ENCODE measurements around the gene SH2D2A.

The SH2D2A gene

DNA sequence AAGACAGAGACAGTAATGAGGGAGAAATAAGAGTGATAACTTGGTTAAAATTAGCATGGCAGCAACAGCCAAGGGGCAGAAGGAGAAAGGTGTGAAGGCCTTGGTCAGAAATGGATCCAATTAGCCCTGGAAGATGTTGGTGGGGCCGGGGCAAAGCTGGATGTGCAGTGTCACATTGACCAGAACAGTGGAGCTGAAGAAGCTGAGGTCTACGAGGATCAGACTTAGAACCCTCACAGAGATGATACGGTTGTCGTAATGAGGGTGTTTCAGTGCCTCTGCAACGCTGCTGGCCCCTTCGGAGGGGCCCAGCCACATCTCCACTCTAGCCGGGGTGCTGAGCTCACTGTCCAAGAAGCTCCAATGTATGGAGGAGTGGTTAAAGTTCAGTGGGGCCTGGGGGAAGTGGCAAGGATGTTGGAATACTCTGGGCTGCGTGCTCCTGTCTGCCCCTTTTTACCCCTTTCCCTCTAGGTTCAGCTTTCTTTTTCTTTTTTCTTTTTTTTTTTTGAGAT, 14.2 kb downstream of the SH2D2A start:
- no peak for DNase-seq

DNA sequence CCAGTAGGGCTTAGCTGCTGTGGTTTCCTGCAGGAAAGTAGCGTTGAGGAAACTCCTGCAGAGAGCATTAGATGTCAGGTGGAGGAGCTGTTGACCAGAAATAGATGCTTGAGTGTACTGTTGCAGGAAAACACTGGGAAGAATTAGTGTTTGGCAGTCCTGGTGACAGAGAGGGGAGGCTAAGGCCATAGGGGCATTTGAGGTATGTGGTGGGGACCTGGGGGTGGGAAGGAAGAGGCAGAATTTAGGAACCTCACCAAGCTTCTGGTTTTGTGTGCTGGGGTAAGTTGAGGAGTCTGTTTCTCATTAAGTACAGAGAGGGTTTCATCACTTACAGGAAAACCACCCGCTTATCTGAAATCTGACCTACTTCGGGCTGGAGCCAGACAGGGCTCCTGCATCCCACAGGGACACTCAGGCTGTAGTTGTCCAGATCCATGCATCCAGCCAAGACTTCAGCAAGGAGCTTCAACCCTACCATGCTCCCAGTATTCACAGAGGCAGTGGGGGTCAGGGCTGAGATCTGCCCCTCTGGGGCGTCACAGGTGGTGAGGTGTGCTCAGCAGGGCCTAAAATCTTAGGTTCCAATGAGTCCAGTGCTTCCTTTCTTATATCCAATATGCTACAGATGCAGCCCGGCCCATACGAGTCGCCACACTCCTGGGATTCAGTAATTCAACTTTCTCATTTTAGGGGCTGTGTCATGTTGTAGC, 15.1 kb downstream of the SH2D2A start:
- DNase-seq = no peak

DNA sequence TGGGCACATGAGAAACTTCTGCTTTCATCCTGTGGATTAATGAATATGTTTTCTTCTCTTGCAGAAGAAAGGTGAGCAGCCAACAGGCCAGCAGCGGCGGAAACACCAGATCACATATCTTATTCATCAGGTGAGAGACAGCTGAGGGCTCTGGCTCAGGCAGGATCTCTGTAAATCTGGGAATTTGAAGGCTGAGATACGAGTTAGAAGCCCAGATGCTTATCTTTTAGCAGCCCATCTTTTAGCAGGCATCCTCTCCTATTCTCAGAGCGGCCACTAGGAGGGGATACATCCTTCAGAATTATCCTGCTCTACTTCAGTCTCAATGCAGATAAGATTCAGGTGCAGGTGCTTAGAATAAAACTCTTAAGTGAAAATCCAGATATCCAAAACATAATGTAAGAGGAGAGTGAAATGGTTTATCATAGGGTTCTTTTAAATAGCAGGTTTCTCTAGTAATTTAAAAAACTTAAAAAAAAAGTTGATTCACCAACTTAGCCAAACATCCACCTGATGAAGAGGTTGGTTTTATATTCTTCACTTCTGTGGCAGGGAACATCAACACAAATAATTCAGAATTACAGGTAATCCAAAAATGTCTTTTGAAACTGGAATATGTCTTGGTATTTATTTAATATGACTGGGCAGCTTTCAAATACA, 19.3 kb downstream of the SH2D2A start:
- DNase-seq = peak; percentile 47

DNA sequence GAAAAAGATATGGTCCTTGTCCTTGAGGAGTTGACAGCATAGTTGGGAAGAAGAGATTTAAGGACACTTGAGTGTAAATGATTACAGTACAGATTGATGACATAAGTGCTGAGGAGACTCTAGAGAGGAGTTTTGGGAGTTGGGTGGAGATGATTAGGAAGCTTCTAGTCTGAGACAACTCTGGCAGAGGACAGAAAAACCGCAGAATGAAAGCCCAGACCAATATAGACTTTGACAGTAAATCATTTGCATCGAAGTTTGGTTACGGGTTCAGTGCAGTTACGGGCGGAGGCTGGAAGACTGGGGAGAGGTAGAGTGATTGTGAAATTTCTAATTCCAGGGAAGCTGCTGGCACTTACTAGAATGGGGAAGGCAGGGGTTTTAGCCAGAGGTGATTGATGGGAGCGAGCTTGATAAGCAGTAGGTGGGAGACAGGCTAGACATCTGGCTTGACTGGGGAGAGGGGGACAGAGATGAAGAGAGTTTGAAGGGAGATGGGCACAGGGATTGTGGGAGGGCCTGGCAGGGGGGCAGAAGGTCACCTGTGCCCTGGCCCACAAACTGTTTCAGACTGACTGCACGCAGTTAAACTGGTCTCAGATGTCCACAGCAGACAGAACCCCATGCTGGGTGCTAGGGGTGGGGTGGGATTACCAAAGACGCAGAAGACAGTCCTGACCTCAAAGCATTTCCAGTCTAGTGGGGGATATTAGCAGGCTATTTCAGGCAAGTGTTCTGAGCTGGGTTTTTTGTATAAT, 20.1 kb downstream of the SH2D2A start:
- DNase-seq = no peak

DNA sequence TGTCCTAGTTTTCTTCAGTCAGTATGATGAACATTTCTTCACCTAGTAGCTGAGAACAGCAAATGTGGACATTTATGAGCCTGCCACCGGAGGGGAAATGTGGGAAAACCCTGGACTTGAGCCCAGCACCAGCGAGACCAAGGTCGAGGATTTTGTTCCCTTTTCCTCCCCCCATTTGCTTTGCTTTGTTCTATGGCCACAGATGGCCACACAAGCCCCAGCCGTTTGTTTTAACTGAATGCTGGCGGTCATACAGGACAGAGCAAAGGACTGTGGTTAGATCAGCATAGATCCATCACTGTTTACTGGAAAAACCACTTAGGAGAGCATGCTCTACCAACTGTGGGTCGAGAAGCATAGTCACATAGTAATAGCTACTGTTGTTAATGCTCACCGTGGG, 20.9 kb downstream of the SH2D2A start:
- no peak for DNase-seq

DNA sequence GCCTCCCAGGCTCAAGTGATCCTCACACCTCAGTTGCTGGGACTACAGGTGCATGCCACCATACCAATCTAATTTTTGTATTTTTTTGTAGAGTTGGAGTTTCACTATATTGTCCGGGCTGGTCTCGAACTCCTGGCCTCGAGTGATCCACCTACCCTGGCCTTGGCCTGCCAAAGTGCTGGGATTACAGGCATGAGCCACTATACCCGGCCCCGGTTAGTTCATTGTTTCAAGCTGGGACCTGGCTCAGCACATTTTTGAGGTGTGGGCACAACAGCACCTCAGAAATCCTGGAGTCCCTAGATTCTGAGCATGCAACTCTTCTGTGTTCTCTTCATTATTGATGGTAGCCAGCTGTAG, 21.3 kb downstream of the SH2D2A start:
- DNase-seq = no peak

DNA sequence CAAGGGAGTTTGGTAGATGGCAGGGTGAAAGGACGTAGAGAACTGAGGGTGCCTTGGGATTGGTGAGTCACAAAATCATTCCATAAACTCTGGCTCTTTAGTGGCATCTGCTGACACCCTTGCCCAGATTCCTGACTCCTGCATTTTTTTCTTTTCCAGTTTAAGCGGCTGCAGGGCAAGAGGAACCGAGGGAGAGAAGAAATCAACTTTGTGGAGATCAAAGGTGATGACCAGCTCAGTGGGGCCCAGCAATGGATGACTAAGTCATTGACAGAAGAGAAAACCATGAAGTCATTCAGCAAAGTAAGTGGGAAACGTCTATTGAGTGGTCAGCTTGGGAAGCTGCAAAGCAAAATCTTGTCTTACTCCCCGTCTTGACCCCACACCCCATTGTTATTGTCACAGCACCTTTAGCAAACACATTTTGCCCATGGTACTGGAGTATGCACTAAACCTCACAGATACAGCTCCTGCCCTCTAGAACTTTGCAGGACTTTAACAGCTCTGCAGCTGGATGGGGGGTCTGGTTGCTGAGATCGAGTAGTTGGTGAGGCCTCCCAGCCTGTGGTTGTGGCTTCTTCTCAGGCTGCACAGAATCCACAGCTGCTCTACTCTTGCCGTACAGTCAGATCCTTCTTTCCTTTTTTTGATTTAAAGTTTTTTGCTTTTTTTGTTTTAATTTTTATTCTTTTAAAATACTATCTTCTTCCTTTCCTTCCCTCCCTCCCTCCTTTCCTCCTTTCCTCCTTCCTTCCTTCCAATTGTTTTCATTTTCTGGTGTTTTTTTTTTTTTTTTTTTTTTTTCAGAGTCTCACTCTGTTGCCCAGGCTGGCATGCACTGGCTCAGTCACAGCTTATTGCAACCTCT, 21.9 kb downstream of the SH2D2A start:
- DNase-seq = no peak

DNA sequence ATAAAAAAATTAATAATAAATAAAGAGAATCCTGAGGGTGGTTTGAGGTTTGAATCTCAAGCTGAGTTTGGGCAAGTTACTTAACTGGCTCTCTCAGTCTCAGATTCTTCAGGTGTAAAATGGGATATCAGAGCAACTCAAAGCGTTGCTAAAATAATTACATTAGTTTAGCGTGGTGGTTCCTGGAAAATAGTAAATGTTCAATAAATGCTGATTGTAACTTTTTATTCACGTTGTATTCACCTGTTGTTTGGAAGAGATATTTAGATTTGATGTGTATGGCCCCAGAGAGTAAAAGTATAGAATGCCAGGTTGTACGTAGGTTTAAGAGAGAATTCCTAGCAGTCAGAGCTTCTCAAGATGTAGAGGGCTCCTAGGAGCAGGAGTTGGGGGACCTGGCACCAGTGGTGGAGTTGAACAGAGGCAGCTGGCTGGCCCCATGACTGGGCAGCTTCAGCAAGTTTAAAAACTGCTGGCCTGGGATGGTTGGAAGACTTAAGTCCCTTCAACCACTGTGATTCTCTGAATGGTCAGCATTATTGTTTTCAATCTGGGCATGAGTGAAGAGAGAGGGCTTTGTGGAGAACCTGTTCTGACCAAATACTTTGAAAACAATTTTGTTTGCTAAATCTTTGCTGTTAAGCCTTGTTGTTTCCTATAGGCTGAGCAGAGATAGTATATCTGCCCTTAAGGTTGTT, 26.9 kb downstream of the SH2D2A start:
- no peak for DNase-seq

DNA sequence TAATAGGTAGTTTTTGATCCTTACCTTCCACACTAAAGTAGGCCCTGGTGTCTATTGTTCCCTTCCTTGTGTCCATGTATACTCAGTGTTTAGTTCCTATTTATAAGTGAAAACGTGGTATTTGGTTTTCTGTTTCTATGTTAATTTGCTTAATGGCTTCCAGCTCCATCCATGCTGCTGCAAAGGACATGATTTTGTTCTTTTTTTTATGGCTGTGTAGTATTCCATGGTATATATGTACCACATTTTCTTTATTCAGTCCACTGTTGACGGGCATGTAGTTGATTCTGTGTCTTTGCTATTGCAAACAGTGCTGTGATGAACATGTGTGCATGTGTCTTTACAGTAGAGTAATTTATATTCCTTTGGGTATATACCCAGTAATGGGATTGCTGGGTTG, 28.5 kb downstream of the SH2D2A start:
- DNase-seq = no peak

DNA sequence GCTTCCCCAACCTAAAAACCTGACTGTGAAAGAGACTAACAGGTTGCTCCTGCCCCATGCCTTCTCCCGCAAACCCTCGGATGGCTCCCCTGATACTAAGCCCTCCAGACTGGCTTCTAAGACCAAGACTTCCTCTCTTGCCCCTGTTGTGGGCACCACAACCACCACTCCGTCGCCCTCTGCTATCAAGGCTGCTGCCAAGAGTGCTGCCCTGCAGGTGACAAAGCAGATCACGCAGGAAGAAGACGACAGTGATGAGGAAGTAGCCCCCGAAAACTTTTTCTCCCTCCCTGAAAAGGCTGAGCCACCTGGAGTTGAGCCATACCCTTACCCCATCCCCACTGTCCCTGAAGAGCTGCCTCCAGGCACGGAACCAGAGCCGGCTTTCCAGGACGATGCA, 30.0 kb downstream of the SH2D2A start:
- DNase-seq = no peak

DNA sequence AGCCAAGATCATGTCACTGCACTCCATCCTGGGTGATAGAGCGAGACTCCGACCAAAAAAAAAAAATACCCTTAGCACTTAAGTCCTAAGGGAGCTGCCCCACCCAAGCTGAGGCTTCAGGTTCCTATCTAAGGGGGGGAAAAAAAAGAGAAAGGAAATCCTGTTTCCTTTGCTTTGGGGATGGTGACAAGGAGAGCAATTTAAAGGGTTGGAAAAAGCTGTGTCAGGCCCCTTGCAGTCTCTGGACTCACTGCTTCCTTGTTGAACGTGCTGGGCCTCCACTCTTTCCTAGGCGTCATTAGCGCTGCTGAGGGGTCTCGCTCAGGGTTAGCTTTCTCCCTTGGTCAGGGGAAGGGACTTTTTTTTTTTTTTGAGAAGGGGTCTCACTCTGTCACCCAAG, 31.2 kb downstream of the SH2D2A start:
- DNase-seq = no peak

DNA sequence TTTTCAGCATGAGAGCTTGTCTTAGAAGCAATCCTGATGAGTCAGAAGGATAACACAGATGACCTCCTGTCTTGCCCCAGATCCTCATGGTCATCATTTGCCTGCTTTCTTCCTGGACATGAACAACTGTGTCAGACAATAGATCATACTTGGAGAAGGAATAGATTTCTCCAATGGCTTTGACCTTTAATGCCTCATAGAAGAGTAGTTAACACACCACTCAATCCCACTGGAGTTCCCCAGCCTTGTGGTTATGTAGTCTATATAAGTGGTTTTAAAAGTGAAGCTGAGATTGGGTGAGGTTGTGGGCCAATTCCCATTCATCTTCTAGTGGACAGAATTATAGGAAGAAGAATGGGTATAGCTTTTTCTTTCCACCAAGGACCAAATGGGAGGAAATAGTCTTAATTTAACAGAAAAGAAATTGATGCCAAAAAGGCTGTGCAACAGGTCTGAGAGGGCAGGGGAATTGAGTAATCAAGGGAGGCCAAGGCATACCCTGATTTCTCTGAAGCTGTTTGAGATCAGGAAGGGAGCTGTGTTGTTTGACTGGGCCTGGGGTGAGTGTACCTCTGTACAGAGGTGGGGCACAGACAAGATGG, 35.0 kb downstream of the SH2D2A start:
- DNase-seq = no peak

DNA sequence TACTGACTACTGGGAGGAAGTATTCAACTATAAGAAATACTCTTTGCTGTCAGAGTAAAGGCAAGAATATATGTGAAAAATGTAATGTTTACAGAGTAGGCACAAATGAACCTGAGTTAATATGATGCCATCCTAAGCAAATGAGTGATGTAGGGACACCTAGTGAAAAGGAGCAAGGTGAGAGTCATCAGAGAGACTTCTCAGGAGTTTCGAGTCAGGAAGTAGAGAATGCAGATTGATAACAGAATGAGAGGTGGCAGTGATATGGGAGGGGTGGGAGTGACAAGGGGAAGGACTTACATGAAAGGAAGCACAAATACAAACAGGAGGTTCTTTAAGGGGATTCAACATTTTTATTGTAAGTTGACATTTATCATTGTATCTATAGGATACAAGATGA, 39.1 kb downstream of the SH2D2A start:
- DNase-seq = no peak

DNA sequence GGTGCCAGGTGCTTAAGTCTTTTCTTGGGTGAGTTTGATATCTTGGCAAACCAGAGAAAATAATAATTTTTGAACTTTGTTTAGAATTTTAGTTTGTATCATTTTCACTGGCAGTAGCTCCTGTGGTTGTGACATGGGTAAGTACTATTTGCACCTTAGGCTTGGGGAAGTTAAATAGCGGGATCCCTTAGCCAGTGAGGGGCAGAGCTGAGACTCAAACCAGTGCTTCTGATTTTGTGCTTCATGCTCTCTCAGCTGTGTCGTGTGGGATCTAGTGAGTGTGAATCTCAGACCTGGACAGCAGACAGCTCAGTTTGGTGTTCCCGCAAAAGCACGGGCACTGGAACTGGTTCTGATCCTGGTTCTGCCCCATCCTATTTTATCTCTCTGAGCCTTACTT, 39.7 kb downstream of the SH2D2A start:
- no peak for DNase-seq

DNA sequence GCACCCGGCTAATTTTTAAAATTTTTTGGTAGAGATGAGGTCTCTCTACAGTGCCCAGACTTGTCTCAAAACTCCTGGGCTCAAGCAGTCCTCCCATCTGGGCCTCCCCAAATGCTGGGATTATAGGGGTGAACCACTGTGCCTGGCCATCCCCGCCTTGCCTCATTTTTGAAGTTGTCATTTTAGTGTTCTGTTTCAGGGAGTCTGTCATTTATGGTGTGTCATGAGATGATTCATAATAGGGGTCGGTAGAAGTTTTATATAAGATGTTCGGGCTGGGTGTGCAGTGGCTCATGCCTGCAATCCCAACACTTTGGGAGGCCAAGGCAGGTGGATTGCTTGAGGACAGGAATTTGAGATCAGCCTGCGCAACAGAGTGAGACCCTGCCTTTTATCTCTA, 40.8 kb downstream of the SH2D2A start:
- no peak for DNase-seq

DNA sequence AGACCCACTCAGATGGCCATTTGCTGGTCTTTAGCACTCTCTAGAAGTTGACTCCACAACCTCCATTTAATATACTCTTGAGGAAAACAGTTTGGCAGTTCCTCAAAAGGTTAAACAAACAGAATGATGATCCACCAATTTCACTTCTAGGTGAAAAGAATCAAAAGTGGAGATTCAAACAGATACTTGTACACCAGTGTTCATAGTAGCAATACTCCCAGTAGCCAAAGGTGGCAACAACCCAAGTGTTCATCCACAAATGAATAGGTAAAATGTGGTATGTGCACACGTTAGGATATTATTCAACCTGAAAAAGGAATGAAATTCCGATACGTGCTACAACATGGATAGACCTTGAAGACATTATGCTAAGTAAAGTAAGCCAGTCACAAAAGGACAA, 43.0 kb downstream of the SH2D2A start:
- DNase-seq = no peak

DNA sequence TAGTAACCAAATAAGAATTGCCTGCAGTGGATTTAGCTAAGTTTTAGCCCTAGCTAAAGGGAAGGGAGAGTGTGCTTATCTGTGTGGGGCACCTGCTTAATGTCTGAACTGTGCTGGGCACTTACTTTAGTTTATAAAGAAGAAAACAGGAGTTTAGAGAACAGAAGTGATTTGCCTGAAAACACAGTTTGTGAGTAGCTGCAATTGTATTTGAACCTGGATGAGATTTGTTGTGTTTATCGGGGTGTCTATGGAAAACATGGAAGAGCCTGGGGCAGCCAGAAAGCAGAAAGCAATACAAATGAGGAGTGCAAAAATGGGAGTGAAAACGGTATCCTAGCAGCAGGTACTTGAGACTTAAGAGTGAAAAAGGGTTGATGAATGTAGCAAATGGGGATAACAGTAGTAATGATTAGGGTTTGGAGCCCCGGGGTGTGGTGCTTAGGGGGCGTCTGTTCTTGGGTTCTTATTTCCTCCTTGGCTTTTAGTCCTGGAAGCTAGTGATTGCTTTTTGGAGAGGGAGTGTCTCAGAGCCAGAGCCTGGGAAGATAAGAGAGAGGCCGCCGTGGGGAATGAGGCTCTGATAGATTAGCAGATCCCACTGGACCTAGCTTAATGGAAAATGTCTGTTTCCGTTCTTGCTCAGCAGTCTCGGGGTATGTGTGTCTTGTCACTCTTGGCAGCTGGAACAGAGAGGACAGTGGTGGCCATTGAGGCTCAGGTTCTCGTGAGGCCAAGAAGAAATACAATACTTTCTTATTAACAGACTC, 43.7 kb downstream of the SH2D2A start:
- DNase-seq = no peak

DNA sequence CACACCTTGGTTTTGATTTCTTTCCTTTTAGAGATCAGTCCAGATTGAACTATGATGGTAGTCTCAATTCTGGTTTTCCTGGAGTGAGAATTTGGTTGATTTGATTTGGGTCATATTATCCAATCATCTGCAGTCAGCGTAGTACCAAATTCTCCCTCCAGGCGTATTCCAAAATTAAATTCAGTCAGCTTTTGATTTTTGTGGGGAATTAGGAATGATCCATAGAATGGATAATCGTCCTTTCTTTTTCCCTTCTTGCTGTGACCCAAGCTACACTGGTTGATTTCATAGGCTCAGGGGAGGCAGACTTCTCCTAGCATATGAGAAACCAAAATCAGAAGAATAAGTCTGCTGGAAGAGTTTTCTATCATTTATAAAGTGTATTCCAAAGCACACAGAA, 44.4 kb downstream of the SH2D2A start:
- DNase-seq = no peak

DNA sequence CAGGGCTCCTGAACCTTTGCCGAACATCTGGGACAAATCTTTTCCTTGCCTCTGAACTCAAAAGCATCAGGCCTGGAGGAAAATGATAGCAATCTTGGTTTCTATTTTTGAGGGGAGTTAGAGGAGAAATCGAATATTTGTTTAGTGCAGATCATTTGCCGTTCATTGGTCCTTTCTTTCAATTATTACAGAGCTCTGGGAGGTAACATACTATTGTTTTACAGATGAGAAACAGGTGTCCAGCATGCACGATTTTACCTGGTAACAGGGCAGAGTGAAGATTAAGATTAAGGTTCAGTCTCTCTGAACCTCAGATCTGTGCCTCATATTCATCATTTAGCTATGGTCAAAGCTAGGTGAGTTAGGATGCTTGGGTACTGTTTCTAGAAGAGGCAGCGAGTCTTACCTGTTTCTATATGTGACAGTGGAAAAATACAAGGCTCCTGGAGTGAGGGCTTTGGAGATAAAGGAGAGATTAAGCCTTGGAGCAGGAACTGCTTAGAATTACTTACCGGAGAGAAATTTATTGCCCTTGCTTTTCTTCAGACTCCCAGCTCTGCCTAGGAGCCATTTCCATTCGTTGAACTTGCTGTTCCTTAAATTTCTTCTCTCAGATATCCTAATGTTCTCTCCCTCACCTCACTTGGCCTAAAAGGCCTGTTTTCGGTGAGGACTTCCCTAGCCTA, 47.9 kb downstream of the SH2D2A start:
- DNase-seq = no peak

DNA sequence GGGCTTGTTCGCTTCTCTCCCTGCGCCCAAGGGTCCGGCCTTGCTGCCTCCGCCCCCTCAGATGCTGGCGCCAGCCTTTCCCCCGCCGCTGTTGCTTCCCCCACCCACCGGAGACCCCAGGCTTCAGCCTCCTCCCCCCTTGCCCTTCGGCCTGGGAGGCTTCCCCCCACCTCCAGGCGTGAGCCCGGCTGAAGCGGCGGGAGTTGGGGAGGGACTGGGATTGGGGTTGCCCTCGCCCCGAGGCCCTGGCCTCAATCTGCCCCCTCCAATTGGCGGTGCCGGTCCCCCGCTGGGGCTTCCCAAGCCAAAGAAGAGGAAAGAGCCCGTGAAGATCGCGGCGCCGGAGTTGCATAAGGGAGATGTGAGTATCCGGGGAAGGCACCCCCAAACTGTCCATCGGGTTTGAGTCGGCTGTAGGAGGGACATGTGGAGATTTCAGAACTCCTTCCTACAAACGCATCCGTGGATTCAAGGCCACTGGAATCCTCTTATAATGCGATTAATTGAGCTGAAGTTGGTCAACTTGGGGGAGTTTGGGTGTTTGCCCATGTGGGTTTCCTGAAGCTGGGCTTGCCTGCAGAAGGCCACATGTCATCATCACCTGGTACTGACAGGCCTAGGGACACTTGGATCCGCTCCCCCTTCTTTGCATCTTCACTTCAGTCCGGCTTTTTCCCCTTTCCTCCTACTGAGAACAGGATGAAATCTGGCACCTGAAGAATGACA, 48.6 kb downstream of the SH2D2A start:
- no peak for DNase-seq

Measured in CD4-positive, alpha-beta T cell treated with Interferon gamma for 1 hour (primary cell).